Skin of body (tissue), 2 donors: ENCODE results near the gene CDKN1A. TPM values are rescaled to one million over a fixed set of nuclear protein-coding genes. Genes with fewer than 3 reads are reported as not detected.

ENCODE experiments used
- DNase-seq: peaks from one replicate; lab custom pipeline; 2025; lab: John Stamatoyannopoulos, UW
- total RNA-seq: library from RNA; depleted of rRNA; stranded (reverse); fragments of >200 nt; gene quantifications from one replicate; pipeline ENCODE4 v1.2.3, GENCODE V29; 2014

CDKN1A gene
- total RNA-seq, 1 donor from 2014 or later = 78.9 TPM

DNA sequence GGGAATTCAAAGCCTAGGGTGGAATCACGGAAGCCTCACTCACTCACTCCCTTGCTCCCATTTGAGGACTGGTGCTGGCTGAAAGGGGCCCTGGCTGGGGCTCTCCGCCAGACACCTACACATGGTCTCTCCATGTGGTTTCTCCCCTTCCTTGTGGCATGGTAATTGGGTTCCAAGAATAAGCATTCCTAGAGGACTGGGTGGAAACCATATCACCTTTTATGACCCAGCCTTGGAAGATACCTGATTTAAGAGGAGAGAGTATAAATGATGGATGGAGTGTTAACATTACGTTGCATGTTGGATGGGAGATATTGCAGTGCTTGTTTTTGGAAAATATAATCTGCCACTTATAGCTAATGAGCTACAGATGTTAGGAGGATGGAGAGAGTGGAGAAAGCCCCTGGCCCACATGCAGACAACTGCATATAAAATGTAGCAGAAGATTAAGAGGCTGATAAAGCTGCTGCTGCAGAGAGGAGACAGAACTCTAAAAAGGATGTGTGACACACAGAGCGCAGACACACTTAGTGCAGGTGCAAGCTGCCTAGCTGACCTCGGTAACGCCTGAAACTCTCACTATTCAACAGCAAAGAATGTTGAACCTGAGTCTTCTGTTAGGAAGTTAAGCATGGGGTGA is 23.3 kb upstream of the CDKN1A start:
- peak; percentile 22 for DNase-seq

DNA sequence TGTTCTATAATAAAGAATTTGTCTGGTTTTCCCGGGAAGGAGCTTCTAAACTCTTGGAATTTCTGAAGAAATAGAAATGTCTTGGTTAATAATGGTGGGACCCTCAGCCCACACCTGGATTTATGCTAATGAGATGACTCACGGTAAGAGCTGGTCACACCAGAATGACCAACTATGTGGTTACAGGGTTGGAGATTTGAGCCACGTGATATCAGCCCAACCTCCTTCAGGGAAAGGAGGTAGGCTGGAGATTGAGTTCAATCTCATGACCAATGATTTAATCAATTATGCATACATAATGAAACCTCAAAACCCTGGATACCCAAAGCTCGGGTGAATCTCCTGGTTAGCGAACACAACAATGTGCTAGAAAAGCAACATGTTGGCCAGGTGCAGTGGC is 22.1 kb upstream of the CDKN1A start:
- DNase-seq = no peak

DNA sequence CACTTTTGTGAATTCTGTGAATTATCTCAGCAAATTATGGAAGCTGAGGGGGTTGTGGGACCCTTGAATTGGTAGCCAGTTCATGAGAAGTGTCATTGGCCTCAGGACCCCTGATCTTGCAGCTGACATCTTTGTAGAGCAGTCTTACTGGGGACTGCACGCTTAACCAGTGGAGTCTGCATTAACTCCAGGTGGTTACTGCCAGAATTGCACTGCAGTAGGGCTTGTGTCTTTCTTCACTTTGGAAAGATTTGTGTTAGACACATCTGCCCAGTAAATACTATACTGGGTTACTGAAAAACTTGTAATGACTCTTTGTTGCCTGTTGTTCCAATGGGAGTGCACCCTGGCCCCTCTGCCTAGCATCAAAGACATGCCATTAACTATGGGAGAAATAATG is 21.2 kb upstream of the CDKN1A start:
- no peak for DNase-seq

DNA sequence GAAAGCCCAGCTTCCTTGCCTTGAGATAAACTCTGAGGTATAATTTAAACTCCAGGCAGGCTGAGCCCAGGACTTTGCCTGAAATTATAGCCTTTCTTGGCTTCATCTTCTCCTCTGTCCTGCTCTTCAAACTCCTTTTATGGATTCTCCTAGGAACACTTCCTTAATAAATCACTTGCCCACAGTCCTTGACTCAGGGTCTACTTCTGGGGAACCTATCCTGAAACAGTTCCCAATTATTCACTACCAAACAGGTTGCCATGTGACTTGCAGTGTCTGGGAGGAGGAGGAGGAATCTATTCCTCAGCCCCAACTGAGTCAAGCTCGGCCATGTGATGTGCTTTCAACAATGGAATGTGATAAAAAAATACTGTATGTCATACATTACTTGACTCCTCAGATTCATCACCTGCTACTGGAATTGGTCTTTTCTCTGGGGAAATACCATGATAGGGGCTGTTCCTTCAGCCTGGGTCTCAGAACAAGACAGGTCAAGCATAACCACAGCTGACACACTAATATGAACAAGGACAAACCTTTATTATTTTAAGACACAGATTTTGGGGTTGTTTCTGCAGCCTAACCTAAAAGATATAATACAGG is 20.5 kb upstream of the CDKN1A start:
- no peak for DNase-seq

DNA sequence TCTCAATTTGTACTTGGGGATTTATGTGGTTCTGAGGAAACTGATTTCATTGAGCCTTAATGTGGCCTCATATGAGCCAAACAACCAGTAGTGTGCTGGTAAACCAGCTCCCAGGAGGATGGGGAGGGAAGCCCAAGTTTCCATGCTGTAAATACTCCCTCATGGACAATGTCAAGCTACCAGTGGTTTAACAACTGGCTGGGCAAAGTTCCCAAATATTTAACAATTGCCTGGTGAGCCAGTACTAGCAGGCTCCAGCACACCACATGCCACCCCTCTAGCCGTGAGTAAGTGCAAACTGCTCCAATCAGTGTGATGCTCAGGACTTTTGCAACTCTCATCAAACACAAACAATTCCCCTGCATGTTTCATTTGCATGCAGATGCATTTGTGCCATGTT is 19.2 kb upstream of the CDKN1A start:
- no peak for DNase-seq

DNA sequence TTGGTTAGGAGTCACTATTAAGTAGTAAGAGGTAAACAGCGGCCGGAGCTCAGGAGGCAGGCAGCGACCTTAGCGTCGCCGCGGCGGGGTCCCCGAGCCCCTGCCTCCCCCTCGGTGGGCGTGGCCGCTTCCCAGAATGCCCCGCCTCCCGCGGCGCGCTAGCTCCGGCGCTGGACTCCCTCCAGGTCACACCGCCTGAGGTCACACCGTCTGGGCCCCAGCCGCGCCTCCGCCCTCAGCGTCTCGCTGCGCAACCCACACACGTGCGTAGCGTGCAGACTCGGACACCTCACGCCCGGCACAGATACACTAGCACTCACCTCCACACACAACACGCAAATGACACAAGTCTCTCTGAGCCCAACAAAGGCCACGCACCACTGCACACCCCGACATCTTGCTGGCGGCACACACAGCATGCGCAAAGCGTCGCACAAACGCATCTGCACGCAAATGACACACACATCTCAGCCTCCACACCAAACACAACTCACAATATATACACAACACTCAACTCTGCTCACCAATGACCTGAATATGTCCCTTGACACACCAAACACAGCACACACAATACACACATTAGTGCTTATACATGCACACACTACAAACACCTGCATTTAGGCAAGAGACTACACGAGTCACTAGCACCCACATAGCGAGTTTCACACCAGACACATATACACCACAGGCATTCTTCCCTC is 17.6 kb upstream of the CDKN1A start:
- no peak for DNase-seq

DNA sequence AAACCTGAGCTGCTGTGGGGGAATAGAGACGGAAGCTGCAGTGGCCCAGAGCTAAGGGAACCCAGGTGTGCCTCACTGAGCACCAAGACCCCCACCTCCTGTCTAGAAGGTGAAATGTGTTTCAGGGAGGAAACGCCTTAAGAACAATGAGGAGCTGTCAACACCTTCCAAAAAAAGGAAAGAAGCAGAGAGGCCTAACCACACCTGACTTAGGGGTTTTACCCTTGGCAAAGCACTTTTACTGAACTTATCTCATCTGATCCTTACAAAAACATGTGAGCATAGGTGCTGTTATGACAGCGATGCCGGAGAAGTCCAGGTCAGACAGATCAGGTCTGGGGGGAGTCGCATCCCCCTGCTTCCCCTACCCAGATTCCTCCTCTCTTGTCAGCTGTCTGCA is 16.1 kb upstream of the CDKN1A start:
- DNase-seq = no peak

DNA sequence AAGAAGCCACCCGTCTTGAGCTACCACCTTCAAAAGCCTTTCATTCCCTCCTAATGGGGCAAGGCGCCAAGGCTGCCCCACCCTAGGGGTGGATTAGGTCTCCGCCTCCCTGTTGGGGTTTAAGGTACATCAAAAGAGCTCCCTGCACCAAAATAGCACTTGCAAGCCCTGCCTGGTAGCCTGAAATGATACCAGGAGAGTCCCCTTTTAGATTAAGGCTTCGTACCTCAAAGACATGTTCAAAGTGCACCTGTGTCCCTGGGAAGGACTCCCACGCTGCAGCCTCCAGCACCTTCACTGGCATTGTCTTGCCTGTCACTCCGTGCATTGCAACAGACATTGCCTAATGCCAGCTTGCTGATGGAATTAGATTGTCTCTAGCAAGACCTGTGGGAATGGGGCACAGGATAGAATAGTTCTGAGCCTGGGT is 15.7 kb upstream of the CDKN1A start:
- no peak for DNase-seq

DNA sequence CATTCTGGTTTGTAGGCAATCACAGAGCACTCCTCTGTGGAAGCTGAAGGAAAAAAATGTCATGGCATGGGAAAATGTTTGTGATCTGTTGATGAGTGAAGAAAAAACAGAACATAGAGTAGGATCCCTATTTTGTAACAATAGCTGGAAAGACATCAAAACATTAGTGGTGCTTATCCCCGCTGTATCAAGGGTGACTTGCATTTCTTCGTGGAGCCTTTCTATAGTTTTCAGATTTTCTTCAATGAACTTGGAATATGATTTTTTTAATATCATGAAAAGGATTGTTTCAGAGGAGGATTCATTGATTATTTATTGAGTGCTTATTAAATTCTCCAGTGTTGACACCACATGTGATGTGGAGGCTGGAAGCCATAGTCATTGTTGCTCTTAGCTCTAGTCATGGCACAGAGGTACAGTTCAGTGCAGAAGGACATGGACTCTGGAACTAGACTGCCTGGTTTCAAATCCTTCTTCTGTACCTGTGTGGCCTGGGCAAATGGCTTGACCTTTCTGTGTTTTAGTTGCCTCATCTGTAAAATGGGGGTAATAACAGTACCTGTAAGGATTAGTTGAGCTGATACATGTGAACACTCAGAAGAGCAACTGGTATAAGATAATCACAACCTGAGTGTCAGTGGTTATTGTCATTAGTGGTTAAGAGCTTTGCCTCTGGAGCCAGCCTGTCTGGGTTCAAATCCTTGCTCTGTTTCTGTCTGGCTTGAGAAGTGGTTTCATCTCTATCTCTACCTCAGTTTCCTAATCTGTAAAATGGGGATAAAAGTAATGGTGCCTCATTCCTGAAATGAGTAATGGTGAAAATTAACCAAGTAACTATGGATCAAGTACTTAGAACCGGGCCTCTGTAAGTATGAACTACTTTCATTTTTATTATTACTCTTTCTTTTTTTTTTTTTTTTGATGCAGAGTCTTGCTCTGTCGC is 14.7 kb upstream of the CDKN1A start:
- no peak for DNase-seq

DNA sequence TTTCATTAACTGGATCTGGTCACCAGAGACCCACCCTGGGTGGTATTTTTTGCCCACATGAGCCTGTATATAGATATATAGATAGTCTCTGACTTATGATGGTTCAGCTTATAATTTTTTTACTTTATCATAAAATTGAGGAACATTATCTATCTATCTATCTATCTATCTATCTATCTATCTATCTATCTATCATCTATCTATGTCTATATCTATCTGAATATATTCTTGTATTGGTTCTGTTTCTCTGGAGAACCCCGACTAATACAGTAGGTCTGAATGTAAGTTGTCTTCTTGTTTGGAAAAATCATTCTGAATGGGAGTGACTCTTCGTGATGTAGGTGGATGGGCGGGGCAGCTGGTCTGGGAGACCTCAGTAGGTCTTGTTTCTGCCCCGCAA is 13.3 kb upstream of the CDKN1A start:
- DNase-seq = no peak

DNA sequence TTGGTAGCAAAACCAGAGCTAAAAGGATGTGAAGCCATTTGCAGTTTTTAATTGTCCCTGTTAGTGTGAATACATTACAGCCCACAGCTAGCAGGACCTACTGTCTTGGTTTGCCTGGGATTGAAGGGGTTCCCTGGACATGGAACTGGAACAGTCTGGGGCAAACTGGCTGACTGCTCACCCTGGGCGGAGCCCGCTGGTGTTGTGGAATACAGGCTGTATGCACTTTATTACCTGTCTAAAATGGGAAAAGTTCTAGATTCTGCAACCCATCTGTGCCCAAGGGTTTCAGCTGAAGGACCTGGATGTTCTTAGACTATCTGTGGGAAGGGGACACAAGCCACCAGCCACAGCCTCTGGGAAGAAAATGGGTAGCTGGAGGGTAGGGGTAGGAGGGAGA is 12.2 kb upstream of the CDKN1A start:
- DNase-seq = no peak

DNA sequence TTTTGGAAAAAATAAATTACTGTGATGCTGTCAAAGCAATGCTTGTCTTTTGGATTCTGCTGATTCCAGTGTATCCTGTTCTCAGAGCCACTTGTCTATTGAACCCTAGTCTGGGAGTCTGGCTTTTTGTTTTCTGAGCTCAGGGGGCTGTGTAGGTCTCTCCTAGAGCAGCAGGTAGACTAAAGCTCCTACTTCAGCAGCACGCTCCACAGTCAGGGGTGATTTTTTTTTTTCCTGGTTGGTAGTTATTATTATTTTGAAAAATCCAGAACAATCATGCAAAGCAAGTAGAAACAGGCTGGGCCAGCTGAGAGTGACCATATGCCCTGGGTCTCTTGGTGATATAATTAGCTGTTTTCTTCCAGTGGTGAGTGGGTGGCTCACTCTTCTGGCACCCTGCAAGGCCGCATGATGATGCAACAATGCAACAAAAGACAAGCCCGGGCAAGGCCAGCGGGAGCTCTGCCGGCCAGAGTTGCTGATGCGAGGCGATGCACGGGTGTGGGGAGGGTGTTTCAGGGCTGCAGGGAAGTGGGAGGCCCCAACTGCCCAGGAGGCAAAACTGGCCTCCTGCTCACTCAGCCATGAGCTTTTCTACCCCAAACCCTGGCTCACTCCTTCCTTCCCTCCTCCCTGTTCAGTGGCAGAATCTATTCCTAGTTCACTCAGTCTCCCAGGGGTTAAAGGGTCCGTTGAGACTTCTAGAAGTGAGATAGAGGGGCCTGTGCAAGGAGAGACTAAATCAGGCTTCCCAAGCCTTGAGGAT is 11.5 kb upstream of the CDKN1A start:
- DNase-seq = no peak

DNA sequence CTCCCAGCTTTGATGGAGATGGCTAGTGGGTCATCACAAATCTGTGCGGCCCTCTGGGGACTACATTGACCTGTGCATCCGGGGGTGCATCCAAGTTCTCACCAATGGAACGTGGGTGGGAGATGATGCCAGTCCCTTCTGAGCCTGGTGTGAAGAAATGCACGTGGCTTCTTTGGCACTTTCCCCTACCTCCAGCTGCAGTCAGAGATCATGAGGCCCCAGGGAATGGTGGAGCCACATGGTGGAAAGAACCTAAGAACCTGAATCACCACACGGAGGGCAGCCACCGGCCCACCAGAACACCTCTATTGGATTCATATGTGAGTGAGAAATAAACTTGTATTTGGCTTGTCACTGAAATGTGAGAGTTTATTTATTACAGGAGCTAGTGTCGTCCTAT is 9.9 kb upstream of the CDKN1A start:
- no peak for DNase-seq

DNA sequence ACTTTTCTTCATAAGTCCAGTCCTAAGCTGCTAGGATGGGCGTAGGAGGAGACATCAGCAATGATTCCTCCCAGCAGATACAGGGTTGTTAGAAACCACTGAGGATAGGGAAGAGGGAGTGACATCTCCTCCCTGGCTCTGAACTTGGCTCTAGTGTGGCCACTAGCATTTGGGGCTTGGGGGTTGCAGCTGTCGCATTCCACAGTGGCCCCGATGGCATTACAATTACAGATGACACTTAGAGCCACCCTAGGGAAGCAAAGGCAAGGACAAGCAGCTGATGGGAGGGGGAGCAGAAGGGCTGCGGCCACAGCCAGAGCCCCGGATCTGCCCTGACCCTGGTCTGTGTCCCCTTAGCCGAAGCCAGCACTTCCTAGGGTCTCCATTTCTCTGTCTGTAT is 9.5 kb upstream of the CDKN1A start:
- no peak for DNase-seq

DNA sequence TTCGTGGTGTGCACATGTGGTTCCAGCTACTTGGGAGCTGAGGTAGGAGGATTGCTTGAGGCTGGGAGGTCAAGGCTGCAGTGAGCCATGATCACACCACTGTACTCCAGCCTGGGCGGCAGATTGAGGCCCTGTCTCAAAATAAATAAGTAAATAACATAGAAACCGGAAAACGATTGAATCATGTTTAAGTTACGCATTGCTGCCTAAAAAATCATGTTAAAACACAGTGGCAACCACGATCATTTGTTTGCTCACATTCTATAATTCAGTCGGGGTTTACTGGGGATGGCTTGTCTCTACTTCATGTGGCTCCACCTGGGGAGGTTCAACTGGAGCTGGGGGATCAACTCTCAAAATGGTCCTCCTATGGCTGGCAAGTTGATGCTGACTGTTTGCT is 8.2 kb upstream of the CDKN1A start:
- no peak for DNase-seq

DNA sequence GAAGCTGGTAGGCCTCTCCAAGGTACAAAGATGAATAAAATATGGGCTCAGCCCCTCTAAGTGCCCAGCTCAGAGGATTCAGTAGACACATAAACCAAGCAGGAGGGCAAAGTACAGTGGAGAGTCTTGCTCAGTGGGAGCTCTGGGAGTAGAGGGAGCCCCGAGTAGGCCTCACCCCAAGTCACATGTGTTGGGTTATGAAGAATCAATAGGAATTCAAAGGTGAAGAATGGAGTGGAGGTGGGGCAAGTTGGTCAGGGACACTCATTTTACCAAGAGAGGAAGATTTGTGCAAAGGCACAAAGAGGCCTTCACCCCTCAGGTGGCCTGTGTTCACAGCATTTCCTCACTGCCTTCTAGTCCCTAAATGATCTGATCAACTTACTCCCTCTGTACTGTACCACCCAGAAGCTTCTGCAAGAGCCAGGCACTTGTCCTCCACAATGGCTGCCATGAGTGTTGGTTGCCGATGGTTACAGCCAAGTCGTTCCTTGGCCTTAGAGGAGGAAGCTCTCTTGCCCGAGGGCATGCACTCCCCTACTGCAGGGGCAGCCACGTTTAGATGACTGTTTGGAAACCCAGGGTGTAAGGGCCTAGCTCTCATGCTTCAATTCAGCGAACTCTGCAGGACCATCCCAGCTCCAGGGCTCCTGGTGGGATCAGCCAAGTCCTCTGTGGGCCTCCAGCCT is 6.7 kb upstream of the CDKN1A start:
- DNase-seq = no peak

DNA sequence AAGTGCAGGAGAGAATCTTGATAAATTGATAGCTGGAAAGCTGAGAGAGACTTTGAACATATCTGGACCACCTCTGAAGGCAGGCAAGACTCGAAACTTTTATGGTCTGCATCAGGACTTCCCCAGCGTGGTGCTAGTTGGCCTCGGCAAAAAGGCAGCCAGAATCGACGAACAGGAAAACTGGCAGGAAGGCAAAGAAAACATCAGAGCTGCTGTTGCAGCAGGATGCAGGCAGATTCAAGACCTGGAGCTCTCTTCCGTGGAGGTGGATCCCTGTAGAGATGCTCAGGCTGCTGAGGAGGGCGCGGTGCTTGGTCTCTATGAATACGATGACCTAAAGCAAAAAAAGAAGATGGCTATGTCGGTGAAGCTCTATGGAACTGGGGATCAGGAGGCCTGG is 4.6 kb upstream of the CDKN1A start:
- no peak for DNase-seq

DNA sequence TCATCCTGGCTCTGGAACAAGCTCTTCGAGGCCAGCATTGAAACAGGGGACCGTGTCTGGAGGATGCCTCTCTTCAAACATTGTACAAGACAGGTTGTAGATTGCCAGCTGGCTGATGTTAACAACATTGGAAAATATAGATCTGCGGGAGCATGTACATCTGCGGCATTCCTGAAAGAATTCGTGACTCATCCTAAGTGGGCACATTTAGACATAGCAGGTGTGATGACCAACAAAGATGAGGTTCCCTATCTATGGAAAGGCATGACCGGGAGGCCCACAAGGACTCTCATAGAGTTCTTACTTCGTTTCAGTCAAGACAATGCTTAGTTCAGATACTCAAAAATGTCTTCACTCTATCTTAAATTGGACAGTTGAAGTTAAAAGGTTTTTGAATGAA is 3.6 kb upstream of the CDKN1A start:
- DNase-seq = no peak

DNA sequence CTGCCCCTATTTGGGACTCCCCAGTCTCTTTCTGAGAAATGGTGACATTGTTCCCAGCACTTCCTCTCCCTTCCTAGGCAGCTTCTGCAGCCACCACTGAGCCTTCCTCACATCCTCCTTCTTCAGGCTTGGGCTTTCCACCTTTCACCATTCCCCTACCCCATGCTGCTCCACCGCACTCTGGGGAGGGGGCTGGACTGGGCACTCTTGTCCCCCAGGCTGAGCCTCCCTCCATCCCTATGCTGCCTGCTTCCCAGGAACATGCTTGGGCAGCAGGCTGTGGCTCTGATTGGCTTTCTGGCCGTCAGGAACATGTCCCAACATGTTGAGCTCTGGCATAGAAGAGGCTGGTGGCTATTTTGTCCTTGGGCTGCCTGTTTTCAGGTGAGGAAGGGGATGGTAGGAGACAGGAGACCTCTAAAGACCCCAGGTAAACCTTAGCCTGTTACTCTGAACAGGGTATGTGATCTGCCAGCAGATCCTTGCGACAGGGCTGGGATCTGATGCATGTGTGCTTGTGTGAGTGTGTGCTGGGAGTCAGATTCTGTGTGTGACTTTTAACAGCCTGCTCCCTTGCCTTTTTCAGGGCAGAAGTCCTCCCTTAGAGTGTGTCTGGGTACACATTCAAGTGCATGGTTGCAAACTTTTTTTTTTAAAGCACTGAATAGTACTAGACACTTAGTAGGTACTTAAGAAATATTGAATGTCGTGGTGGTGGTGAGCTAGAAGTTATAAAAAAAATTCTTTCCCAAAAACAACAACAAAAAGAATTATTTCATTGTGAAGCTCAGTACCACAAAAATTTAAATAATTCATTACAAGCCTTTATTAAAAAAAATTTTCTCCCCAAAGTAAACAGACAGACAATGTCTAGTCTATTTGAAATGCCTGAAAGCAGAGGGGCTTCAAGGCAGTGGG is 2.1 kb upstream of the CDKN1A start:
- no peak for DNase-seq
